ENCODE data around the gene MGAT5.
"Not testable (repeated sequence)": the region's sequence is repeated elsewhere in the genome, so short reads cannot be mapped to it uniquely, and the experiment has no call there.

The MGAT5 gene

DNA sequence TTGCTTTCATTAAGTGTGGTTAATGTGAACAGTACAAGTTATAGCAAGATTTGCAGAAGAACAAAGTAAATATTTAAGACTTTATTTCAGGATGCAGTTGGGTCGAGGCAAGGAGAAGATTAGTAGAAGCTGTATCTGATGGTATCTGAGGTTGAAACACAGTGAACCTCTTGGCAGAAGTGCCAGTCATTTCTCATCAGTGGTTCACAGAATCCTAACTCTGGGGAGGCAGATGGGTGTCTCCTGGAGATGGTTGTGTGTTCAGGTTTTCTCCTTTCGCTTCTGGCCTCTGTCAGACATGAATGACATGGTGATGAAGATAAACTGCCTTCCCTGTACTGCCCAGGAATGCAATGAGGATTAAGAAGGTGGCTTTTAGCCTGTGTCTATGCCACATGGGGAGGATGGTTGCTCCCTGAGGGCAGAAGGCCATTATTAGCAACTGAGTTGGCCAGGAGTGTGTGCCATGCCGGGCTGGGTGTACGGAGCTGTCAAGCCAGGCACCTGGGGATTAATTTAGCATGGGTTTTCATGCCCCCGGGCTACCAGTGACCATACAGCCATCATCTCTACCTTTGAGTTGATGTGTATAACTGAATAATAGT, 28.0 kb downstream of the MGAT5 start:
- DNase-seq, result no peak

DNA sequence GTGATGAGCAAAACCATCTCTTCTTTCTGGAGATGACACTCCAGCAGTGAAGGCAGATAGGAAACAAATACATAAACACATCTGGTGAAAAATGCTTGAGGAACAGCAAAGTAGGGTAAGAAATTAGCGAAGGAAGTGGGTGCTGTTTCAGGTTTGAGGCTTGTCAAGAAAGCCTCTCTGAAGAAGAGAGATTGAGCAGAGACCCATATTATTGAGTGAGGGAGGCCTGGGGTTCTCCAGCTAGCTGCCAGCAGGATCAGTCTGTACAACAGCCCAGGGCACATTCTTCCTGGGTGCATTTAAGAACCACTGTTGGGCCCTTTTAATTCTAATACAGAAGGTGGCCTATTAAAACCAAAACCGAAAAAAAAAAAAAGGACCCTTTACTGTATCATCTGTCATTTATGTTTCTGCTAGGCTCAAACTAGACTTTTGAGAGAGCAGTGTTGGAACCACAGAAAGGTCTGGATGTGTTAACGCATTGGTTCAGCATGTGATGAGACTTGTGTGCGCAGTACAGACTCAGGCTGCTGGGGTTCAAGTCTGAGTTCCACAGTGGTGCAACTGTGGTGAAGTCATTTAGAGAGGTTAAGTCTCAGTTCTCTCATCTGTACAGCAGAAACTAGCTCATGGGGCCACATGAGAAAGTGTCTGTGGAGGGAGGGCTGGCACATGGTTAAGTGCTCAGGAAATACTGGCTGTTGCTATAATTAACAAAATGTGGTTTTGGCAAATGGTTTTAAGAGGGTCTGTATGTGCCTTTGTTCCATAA, 28.9 kb downstream of the MGAT5 start:
- DNase-seq, result peak; percentile 51

DNA sequence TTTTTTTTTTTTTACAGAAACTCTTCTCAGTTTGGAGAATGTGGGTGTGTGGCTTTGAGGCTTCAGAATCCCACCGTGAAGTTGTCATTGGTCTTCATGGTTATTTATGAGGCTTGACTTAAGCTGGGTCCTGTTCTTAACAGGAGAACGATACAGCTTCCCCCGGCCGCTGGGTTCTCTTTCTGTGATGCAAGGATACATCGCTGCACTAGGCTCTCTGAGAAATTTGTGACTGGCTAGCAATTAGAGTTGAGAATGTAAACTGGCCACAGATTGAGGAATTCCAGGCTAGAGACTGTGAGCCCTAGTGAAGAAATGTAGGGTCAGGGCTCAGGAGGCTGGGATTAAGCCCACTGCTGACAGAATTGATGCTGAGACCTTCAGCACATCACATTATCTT, 29.8 kb downstream of the MGAT5 start:
- DNase-seq, result no peak

DNA sequence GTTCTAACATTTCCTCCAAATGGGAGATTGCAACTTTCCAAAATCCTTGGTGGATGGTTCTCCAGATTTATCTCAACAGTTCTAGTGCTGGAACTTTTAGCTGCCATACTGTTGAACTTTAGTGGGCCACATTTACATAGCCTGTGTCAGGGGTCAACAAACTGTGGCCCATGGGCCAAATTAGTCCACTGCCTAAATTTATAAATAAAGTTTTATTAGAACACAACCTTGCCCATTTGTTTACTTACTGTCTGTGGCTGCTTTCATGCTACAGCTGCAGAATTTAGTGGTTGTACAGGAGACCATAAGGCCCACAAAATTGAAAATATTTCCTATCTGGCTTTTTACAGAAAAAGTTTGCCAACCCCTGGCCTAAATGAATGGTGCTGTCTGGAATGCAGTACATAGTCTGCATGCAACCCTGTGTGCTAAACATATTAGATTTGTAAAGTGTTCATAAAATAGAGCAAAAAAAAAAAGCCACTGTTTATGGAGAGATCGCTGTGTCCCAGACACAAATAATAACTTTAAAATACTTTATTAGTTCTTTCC, 30.3 kb downstream of the MGAT5 start:
- DNase-seq, result no peak

DNA sequence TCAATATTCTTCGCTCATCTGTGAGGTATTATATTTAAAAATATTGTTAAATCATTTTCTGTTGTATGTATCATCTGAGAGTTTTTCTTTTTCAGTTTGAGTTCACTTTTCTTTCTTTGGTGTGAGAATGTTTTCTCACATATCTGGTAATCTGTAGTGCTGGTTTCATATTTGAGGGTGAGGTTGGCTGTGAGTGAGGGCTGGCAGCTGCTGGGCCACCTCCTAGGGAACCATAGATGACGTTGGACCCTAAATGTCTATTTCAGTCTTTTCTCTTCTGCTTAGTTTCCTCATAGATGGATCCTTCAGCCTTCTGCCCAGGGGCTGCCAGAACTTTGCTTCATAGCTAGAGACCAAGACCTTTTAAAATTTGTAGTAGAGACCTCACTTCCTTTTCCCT, 33.5 kb downstream of the MGAT5 start:
- no peak for DNase-seq

DNA sequence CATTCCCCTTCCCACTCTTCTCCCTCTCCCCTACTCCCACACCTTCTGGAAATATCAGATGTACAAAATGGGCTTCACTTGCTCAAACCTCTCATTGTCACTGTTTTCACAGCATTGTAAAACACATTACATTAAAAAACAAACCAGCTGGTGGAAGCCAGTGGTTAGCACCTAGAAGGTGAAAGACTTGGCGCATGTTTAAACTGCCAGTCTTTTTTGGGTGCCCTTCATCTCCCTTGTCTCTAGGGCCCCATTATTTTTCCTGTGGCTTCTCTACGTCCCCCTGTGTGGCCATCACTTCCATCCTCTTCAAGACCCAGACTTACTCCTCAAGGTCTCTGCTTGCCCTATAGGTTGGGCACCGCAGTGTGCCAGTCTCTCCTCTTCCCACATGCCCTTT, 34.9 kb downstream of the MGAT5 start:
- no peak for DNase-seq

DNA sequence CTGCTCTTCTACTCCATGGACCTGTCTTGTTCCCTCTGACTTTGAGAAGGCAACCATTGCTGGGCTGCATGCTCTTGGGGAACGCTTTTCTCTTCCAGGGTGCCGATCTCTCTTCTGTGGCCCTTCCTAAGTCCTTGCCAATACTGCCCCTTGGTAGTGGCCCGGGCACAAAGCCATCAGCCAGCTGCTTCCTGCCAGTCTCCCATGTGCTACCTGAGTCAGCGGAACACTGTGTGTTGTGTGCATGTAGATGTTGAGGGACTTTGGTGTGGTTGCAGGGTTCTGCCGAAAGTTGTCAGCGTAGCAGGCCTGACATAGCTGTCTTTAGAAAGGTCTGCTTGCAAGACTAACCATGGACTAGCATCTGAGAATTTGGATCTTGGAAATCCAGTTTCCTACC, 35.4 kb downstream of the MGAT5 start:
- DNase-seq, result no peak

DNA sequence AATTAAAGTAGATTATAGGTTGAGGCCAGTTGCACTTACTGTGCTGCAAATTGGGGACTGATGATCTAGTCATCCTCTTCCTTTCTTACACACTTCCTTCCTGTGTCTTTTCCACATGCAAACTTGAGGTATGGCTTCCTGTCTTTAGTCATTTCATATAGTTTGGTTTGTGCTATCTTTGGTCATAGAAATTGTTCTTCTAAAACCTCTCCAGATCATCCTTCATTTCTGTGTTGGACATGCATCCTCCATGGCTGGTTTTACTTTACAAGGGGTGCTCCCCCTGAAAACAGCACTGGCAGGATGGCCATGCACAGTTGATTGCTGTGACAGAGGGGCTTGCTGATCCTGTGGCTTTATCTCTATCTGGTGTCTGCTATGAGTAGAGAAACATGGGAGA, 36.5 kb downstream of the MGAT5 start:
- no peak for DNase-seq

DNA sequence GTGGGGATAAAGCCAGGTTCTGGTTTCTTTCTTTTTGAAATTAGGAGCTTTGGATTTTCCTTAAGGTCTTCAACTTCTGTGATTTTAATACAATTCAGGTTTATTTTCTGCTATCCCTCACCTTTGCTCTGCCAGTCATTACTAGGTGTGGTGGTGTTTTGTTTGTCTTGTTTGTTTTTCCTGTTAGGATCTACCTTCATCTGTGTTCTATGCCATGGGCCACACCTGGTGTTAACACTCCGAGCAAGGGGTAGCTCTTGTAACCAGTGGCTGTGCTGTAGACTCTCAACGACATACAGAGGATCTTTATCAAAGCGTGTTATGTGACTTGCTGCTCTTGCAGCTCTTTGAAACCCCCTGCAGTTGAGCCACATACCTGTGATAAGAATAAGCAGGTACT, 38.6 kb downstream of the MGAT5 start:
- DNase-seq, result no peak

DNA sequence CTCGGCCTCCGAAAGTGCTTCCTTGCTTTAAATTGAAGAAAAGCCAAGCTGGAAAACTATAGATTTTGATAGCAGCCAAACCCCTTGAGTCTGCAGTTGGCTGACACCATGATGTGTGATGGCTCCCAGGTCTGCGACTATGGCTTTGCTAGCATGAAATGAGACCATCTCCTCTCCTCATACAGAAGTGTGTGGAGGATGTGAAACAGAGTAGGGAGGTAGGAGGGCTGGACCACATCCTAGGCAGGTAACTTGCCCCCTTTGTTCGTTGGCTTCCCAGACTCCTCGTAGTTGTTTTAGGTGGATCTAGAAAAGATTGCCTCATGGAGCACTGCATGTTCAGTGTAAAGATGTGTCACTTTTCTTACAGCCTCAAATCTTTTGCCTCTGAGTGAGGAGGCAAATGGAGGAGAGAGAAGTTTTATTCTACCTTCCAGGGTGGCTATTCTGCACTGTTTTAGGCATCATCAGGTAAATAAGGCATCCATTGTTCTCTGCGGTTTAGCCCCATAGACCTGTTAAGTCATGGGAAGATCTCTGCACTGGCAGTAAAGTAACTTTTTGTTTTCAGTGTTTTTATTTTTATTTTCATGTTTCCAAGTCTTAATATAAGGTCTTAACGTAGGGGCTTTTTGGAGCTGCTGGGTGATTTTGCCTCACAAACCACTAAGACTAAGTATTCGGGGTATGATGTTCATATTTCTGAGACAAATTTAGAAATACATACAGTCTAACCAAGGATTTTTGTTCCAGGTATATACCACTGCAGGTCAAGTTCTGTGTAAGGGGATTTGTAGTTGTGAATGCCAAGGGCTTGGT, 40.1 kb downstream of the MGAT5 start:
- no peak for DNase-seq

DNA sequence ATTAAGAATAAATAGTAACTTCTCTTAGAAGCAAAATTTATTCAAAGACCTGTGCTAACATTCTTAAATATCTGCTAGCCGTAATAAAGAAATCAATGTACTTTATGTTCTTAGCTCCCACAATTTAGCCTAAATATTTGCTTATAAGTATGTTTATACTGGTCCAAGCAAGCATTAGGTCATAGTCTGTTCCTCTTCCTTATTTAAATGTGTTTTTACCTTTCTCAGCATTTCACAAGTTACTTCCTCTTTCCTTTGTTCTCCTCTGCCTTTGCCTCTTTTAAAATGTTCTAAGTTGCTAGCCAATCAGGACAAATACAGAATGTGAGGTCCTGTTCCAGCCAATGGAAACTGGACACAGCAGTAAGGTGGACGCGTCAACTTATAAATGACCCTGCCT, 40.7 kb downstream of the MGAT5 start:
- DNase-seq, result not testable (repeated sequence)

DNA sequence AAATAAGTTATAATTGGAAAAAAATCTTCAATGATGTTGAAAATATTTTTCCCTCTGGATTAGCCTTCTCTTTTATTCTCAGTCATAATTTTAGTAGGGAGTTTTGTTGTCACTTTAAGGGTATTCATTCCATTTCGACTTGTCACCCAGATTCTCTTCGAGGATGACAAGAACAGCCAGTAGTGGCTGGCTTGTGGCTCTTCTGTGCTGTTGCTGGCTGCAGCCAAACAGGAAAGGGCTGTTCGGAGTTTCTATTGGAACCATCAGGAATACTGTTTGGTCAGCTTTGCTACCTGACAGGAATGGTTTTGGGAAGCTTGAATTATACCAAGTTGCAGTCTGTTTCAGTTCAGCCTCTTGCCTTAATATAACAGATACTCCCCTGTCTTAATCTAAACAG, 41.6 kb downstream of the MGAT5 start:
- no peak for DNase-seq

DNA sequence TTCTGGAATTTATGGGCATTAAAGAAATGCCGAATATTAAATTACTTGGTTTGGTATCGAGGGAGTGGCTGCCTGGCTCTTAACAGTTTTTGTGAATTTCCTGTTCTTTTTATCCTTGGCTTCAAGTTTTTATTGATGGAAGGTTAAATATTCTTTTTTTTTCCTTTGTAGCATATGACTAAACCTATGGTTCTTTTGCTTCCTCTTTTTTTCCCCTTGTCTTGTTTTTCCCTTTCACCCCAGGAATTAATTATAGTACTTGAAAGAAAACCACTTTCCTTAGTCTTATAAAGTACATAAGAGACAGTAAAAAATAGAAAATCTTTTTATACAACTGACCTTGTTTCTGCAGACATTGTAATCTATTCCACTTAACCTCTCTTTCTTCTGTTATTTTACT, 42.4 kb downstream of the MGAT5 start:
- no peak for DNase-seq

DNA sequence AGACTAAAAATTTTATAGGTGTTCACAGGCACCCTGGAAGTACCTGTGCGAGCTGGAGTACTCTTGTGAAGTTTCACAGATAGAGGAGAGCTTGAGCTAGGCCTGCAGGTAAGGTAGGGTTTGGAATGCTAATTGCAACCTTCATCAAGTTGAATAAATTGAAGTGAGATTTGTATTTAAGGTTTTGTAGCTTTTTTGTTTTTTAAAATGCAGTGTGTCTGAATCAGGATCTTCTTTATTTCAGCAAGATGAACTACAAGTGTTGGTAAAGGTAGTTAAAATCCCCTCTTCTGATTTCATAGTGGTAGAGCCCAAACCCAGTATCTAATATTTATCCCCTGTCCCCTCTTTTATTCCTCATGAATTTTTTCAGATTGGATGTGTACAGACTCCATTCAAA, 45.5 kb downstream of the MGAT5 start:
- no peak for DNase-seq

DNA sequence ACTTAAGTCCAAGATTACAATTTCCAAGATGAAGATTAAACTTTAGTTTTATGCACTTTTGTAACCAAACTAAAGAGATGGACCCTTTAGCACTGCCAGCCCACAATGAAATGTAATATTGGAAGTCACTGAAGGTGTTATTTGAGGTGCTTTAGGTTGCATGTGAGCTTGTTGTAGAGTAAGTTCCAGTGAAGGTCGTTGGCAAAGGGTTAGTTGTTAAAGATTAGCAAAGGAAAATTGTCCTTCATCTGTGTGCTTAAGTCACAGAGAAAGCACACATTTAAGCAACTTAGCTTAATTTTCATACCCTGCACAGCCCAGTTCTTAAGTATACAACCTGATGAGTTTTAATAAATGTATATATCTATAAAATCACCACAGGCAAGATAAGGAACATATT, 46.7 kb downstream of the MGAT5 start:
- DNase-seq, result no peak

DNA sequence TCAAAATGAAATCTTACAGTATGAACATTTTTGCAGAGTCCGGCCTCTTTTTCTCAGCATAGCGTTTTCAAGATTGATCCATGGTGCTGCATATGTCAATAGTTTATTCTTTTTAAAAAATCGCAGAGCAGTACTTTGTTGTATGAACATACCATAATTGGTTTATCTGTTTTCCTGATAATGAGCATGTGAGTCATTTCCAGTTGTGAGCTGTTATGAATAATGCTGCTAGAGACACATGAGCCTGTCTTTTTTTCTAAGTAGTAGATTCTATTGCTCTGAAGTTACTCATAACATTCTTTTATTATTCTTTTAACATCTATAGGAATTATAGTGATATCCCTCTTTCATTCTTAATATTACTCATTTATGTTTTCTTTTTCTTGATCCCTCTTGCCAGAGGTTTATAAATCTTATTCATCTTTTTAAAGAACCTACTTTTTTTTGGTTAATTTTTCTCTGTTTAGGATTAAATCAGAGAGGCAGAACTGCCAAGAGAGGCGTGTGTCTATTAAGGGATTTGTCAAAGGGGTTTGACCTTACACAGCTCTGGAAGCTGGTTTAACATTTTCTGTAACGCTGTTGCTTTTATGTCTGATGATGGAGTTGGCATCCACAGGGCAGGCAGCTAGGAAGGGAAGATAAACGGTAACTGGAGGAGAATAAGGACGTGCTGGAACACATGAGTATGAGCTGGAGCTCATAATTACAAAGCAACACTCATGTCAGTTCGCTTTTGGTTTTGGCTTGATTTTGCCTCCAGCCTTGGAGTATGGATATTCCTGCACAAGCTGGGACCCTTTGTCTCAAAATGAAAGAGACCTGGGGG, 47.4 kb downstream of the MGAT5 start:
- DNase-seq, result no peak

DNA sequence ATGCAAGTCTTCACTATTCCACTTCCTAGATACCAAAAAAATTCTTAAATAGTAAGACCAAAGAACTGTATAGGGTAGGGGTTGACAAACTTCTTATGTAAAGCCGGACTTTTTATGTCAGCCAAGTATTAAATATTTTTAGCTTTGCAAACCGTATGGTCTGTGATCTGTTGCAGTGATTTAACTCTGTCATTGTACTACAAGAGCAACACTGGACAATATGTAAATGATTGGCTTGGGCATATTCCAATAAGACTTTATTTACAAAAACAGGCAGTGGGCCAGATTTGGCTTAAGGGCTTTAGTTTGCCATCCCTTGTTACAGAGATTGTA, 48.0 kb downstream of the MGAT5 start:
- no peak for DNase-seq

DNA sequence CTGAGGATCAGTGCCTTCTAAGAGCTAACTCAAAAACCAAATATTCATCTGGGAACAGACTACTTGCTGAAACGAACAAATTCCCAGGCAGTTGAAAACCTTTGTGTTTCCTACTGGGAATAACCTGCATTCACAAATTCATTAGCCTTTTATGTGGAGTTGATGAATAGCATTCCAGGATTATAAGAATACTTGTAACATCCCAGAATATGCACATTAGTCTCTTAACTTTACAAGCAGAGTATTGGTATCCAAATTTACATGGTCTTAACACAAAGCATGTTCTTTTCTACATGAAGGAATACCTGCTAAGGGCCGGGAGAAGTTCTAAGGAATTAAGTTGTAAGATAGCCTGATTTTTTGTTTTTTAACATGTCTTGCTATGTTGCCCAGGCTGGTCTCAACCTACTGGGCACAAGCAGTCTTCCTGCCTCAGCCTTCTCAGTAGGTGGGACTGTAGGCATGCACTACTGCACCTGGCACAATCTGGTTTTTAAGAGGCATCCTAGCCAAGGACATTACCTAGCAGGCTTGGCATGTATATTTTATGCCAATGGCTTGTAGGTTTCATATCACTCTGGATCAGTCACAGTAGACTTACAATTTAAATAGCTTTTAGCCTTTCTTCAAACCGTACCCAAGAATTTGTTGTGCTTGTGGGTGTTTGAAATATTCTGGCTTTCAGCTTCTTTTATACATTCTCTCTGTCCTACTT, 50.7 kb downstream of the MGAT5 start:
- no peak for DNase-seq

DNA sequence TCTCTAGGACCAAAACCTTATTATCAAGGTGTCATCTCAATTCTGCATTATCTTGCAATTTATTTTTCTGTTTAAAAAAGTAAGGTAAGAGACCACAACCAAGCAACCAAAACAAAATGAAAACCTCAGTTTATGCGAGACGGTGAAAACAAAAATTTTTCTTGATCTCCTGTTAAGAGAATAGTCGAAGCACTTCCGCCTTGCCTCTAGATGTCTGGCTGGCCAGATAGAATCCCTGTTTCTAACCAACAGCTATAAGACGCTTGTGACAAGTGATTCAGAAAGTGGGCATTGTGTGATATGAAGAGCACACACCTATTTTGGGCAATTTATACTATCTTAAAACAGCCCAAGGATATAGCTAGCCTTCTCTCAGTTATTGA, 51.2 kb downstream of the MGAT5 start:
- no peak for DNase-seq

DNA sequence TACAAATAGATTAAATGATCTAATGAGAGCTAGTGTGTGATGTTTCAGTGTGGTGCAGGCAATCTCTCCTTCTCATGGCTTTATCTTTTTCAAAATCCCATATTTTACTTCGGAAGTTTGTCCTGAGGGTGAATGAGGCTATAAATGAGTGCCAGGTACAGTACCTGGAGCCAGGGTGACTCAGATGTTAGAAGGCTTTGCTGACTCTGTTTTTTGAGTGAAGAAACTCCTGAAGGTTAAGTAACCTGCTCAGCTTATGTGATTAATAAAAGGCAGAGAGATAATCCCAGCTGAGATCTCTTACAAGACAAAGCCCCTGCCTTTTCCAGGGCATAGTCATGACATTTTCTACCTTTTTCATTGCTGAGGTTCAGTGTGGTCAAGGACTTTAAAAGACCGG, 52.6 kb downstream of the MGAT5 start:
- no peak for DNase-seq

DNA sequence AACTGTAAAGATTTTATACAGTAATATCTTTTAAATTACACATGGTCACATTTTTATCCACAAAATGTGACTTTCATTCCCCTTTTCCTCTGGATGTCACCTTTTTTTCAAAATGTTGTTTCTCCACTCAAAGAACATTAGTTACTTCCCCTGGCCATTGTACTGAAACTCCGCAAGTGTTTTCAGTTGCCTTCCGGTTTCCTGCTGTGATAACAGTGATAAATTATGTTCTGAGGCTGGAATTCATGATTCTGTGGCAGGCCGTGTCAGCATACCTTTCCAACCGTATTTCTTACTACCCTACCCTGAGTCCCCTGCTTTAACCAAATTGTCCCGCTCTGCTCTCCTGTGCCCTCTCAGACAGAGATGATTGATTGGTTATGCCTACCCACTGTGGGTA, 53.5 kb downstream of the MGAT5 start:
- DNase-seq, result no peak

Measured in stimulated activated naive CD4-positive, alpha-beta T cell treated with Interleukin-2 at 50 U/mL for 16 hours (primary cell).